ENCODE data around the gene UPK1A. TPM values are rescaled to one million over a fixed set of nuclear protein-coding genes. Genes with fewer than 3 reads are reported as not detected.
"Not testable (repeated sequence)": the region's sequence is repeated elsewhere in the genome, so short reads cannot be mapped to it uniquely, and the experiment has no call there.

The UPK1A gene
- total RNA-seq, 4 donors from 2014 or later = 1.5 to 8.3 (median 5.6) TPM

DNA sequence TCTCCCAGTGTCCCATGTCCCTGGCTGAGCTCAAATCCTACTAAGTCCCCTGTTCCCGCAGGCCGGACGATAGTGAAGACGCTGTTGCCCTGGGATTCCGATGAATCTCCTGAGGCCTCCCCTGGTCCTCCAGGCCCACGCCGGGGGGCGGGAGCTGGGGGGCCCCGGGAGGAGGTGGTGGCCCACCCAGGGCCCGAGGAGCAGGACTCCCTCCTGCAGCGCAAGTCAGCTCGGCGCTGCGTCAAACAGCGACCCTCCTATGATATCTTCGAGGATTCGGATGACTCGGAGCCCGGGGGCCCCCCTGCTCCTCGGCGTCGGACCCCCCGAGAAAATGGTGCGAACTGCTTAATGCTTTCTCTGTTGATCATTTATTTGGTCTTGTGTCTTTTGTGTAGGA is 57.4 kb downstream of the UPK1A start:
- H3K4me1 ChIP-seq = peaks cover 14% of the 10 kb centered on the region
- H3K27ac ChIP-seq = no peak overlapping the region
- H3K36me3 ChIP-seq = peaks cover 83% of the 10 kb centered on the region
- DNase-seq (ENCODE audit: low spot score in 2 of 2) = no peak
- WGBS = 96% methylated on average over 11 of the region's 24 CpGs
- H3K9me3 ChIP-seq = no peaks in the 10 kb centered on the region
- no peaks in the 10 kb centered on the region for H3K27me3 ChIP-seq
- no peak overlapping the region for H3K4me3 ChIP-seq
- TF ChIP-seq POLR2AphosphoS5 (IDR thresholded peaks at IDR 0.05) (no peak), EP300 (IDR thresholded peaks at IDR 0.05) (no peak), POLR2A (IDR thresholded peaks at IDR 0.05) (no peak)
- TF ChIP-seq, protein P1, sequence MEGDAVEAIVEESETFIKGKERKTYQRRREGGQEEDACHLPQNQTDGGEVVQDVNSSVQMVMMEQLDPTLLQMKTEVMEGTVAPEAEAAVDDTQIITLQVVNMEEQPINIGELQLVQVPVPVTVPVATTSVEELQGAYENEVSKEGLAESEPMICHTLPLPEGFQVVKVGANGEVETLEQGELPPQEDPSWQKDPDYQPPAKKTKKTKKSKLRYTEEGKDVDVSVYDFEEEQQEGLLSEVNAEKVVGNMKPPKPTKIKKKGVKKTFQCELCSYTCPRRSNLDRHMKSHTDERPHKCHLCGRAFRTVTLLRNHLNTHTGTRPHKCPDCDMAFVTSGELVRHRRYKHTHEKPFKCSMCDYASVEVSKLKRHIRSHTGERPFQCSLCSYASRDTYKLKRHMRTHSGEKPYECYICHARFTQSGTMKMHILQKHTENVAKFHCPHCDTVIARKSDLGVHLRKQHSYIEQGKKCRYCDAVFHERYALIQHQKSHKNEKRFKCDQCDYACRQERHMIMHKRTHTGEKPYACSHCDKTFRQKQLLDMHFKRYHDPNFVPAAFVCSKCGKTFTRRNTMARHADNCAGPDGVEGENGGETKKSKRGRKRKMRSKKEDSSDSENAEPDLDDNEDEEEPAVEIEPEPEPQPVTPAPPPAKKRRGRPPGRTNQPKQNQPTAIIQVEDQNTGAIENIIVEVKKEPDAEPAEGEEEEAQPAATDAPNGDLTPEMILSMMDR (IDR thresholded peaks at IDR 0.05) = no peak

DNA sequence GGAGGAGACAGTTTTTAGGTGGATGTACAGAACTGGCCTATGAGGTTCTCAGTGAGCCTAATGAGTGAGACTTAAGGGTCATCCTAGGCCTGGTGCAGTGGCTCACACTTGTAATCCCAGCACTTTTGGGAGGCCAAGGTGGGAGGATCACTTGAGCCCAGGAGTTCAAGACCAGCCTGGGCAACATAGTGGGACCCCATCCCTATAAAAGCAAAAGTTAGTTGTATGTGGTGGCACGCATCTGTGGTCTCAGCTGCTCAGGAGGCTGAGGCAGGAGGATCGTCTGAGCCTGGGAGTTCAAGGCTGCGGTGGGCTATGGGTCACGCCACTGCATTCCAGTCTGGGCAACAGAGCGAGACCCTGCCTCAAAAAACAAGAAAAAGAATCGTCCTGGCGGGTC is 57.8 kb downstream of the UPK1A start:
- not testable (repeated sequence) for H3K27me3 ChIP-seq; DNase-seq (ENCODE audit: low spot score in 2 of 2); H3K4me3 ChIP-seq; H3K9me3 ChIP-seq; H3K4me1 ChIP-seq; H3K27ac ChIP-seq
- 95% methylated on average over 7 of the region's 7 CpGs for WGBS
- peaks cover 88% of the 10 kb centered on the region for H3K36me3 ChIP-seq

DNA sequence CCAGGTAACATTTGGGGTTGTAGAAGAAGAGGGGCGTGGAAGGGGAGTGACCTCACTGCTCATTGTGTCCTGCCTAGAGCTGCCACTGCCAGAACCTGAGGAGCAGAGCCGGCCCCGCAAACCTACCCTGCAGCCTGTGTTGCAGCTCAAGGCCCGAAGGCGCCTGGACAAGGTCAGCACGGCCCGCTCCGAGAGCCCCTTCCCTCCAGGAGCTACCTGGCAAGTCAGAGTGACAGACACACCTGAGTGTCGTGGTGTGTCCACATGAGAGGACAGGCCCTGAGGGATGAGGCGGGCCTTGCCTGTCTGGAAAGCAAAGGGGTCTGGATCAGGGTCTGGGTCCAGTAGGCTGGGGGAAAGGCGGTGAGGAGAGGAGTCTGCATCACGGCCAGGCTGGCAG is 58.2 kb downstream of the UPK1A start:
- WGBS = 98% methylated on average over 12 of the region's 12 CpGs
- TF ChIP-seq, protein P1 (IDR thresholded peaks at IDR 0.05) = no peak
- TF ChIP-seq EP300 (IDR thresholded peaks at IDR 0.05) (no peak), POLR2A (IDR thresholded peaks at IDR 0.05) (no peak), POLR2AphosphoS5 (IDR thresholded peaks at IDR 0.05) (no peak)
- Histone ChIP-seq H3K4me1 (peaks cover 5% of the 10 kb centered on the region), H3K4me3 (no peak overlapping the region), H3K27ac (no peak overlapping the region), H3K27me3 (no peaks in the 10 kb centered on the region), H3K36me3 (peaks cover 92% of the 10 kb centered on the region), H3K9me3 (no peaks in the 10 kb centered on the region)
- DNase-seq (ENCODE audit: low spot score in 2 of 2) = no peak

DNA sequence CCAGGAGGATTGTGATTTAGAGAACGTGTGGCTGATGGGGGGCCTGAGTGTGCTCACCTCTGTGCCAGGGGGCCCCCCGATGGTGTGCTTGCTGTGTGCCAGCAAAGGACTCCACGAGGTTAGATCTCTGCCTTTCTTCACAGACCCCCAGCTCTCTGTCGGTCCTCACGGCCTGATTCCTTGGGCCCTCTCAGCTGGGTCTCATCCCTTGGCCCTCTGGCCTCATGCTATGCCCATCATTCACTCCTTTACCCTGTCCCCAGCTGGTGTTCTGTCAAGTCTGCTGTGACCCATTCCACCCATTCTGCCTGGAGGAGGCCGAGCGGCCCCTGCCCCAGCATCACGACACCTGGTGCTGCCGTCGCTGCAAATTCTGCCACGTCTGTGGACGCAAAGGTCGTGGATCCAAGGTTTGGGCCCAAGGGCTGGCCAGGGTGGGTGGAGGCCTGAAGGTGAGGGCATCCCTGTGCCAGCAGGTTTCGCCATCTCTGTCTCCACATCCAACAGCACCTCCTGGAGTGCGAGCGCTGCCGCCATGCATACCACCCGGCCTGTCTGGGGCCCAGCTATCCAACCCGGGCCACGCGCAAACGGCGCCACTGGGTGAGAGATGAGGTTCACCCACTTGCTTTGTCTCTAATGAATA is 59.0 kb downstream of the UPK1A start:
- Histone ChIP-seq H3K36me3 (peaks cover 99% of the 10 kb centered on the region), H3K27me3 (no peaks in the 10 kb centered on the region), H3K27ac (no peak overlapping the region), H3K4me3 (no peak overlapping the region), H3K9me3 (no peaks in the 10 kb centered on the region), H3K4me1 (no peaks in the 10 kb centered on the region)
- no peak for TF ChIP-seq EP300 (IDR thresholded peaks at IDR 0.05)
- no peak for TF ChIP-seq POLR2A (IDR thresholded peaks at IDR 0.05)
- TF ChIP-seq, protein P1 (IDR thresholded peaks at IDR 0.05) = no peak
- no peak for TF ChIP-seq POLR2AphosphoS5 (IDR thresholded peaks at IDR 0.05)
- no peak for DNase-seq (ENCODE audit: low spot score in 2 of 2)
- WGBS = 94% methylated on average over 22 of the region's 23 CpGs

DNA sequence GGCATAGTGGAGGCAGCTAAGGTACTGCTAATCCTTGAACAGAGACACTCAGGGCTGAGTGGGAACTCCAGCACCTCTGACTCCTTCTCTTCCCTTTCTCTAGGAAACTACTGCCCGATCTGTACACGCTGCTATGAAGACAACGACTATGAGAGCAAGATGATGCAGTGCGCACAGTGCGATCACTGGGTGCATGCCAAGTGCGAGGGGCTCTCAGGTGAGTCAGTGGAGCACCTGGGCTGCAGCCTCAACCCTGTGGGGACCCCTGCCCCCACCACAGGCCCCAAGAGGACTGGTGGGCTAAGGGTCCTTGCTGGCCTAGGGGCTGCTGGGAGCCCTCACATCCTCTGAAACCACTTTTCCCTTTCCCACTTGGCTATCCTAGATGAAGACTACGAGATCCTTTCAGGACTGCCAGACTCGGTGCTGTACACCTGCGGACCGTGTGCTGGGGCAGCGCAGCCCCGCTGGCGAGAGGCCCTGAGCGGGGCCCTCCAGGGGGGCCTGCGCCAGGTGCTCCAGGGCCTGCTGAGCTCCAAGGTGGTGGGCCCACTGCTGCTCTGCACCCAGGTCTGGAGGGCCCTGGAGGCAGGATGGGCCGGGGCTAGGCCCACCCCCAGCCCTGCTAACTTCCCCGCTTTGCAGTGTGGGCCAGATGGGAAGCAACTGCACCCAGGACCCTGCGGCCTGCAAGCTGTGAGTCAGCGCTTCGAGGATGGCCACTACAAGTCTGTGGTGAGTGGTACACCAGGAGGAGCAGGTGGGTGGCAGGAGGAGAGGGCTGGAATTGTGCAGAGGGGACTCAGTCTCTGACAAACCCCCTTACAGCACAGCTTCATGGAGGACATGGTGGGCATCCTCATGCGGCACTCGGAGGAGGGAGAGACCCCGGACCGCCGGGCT is 61.0 kb downstream of the UPK1A start:
- Histone ChIP-seq H3K4me1 (peaks cover 13% of the 10 kb centered on the region), H3K9me3 (no peaks in the 10 kb centered on the region), H3K4me3 (no peak overlapping the region), H3K27me3 (no peaks in the 10 kb centered on the region), H3K27ac (no peak overlapping the region), H3K36me3 (peaks cover 100% of the 10 kb centered on the region)
- WGBS = 95% methylated on average over 10 of the region's 25 CpGs
- no peak for DNase-seq (ENCODE audit: low spot score in 2 of 2)
- TF ChIP-seq EP300 (IDR thresholded peaks at IDR 0.05) (no peak), POLR2AphosphoS5 (IDR thresholded peaks at IDR 0.05) (no peak), POLR2A (IDR thresholded peaks at IDR 0.05) (no peak)
- TF ChIP-seq, protein P1 (IDR thresholded peaks at IDR 0.05) = no peak

Other genes with a start within 250 kb of the UPK1A start
- under 1 TPM in 3 of 4 donors, not detected in 1; 0.29 to 0.64 (median 0.30) TPM for gene FFAR2, start 218.3 kb upstream of the UPK1A start, total RNA-seq
- over 10,000 TPM in 2 of 4 donors, 1,000 to 10,000 TPM in 2; 1,056 to 12,237 (median 8,197) TPM for gene KRTDAP, start 176.1 kb upstream of the UPK1A start, total RNA-seq
- 1,000 to 10,000 TPM; 2,237 to 6,229 (median 5,437) TPM for gene DMKN, start 152.9 kb upstream of the UPK1A start, total RNA-seq
- 1,000 to 10,000 TPM in 3 of 4 donors, 100 to 1,000 TPM in 1; 308 to 1,594 (median 1,430) TPM for gene SBSN, start 138.2 kb upstream of the UPK1A start, total RNA-seq
- gene GAPDHS, start 133.1 kb upstream of the UPK1A start, total RNA-seq = 1 to 10 TPM; 4.1 to 8.4 (median 6.4) TPM
- 100 to 1,000 TPM in 3 of 4 donors, 10 to 100 TPM in 1; 67.5 to 158 (median 118) TPM for gene TMEM147, start 120.9 kb upstream of the UPK1A start, total RNA-seq
- not detected for gene ATP4A, start 102.9 kb upstream of the UPK1A start, total RNA-seq
- gene PMIS2, start 80.3 kb upstream of the UPK1A start, total RNA-seq = not detected
- 10 to 100 TPM; 14.9 to 18.4 (median 16.4) TPM for gene HAUS5, start 53.8 kb upstream of the UPK1A start, total RNA-seq
- 10 to 100 TPM; 45.1 to 75.9 (median 65.0) TPM for gene RBM42, start 37.5 kb upstream of the UPK1A start, total RNA-seq
- 1 to 10 TPM; 1.0 to 4.0 (median 1.9) TPM for gene ETV2, start 24.8 kb upstream of the UPK1A start, total RNA-seq
- 100 to 1,000 TPM; 449 to 756 (median 626) TPM for gene COX6B1, start 18.2 kb upstream of the UPK1A start, total RNA-seq
- gene ZBTB32, start 38.0 kb downstream of the UPK1A start, total RNA-seq = not detected
- 10 to 100 TPM; 31.2 to 66.8 (median 45.2) TPM for gene KMT2B, start 51.5 kb downstream of the UPK1A start, total RNA-seq
- 1 to 10 TPM; 3.3 to 8.5 (median 6.9) TPM for gene IGFLR1, start 75.9 kb downstream of the UPK1A start, total RNA-seq
- gene U2AF1L4, start 78.9 kb downstream of the UPK1A start, total RNA-seq = 10 to 100 TPM; 18.8 to 45.5 (median 21.9) TPM
- gene PSENEN, start 79.1 kb downstream of the UPK1A start, total RNA-seq = 10 to 100 TPM; 27.1 to 57.2 (median 42.4) TPM
- 10 to 100 TPM; 11.0 to 21.5 (median 20.0) TPM for gene LIN37, start 82.1 kb downstream of the UPK1A start, total RNA-seq
- gene HSPB6, start 90.5 kb downstream of the UPK1A start, total RNA-seq = 10 to 100 TPM in 1 of 4 donors, 1 to 10 TPM in 3; 4.1 to 13.4 (median 5.5) TPM
- 10 to 100 TPM in 3 of 4 donors, 1 to 10 TPM in 1; 9.6 to 23.8 (median 17.1) TPM for gene PROSER3, start 91.7 kb downstream of the UPK1A start, total RNA-seq
- 10 to 100 TPM; 20.6 to 42.7 (median 31.7) TPM for gene ARHGAP33, start 109.0 kb downstream of the UPK1A start, total RNA-seq
- gene PRODH2, start 146.3 kb downstream of the UPK1A start, total RNA-seq = not detected
- not detected for gene NPHS1, start 186.0 kb downstream of the UPK1A start, total RNA-seq
- not detected for gene KIRREL2, start 190.4 kb downstream of the UPK1A start, total RNA-seq
- 1 to 10 TPM in 2 of 4 donors, under 1 TPM in 2; 0.64 to 1.6 (median 0.96) TPM for gene APLP1, start 202.1 kb downstream of the UPK1A start, total RNA-seq
- 10 to 100 TPM in 1 of 4 donors, 1 to 10 TPM in 3; 3.7 to 15.7 (median 6.9) TPM for gene NFKBID, start 234.0 kb downstream of the UPK1A start, total RNA-seq
- 1 to 10 TPM in 1 of 4 donors, not detected in 3; 8.3 TPM for gene HCST, start 236.0 kb downstream of the UPK1A start, total RNA-seq
- 10 to 100 TPM; 12.4 to 29.4 (median 15.6) TPM for gene TYROBP, start 241.8 kb downstream of the UPK1A start, total RNA-seq

All from suprapubic skin (tissue), 4 donors.